HepG2 (cell line): ENCODE data around the gene PEX11G.

Source experiments
- BHLHE40 ChIP-seq: IDR thresholded peaks from 2 replicates; pipeline ENCODE4 v1.6.1; 2011; ENCODE audit warnings: low read length, improper control_type of control experiment
- CBFB ChIP-seq: sonication (generic); formaldehyde crosslinking; IDR thresholded peaks from 2 replicates; pipeline ENCODE4 v1.4.0; 2020; ENCODE audit warnings: missing genetic modification reagents
- DNMT1 ChIP-seq: sonication (generic); formaldehyde crosslinking; IDR thresholded peaks from 2 replicates; pipeline ENCODE4 v1.5.1; 2020; ENCODE audit warnings: mild to moderate bottlenecking, missing genetic modification reagents
- ESRRA ChIP-seq: sonication (generic); formaldehyde crosslinking; IDR thresholded peaks from 2 replicates; pipeline ENCODE4 v1.5.1; 2020; ENCODE audit warnings: mild to moderate bottlenecking, low read depth, missing genetic modification reagents
- FOXO1 ChIP-seq: sonication (generic); formaldehyde crosslinking; IDR thresholded peaks from 2 replicates; pipeline ENCODE4 v1.4.0; 2020; ENCODE audit warnings: missing genetic modification reagents
- HNF4A ChIP-seq: sonication (generic); formaldehyde crosslinking; IDR thresholded peaks from 2 replicates; pipeline ENCODE4 v1.4.0; 2020; ENCODE audit warnings: missing genetic modification reagents
- HNF4G ChIP-seq, 2 experiments: sonication (generic) in 1 of 2; formaldehyde crosslinking in 1 of 2; IDR thresholded peaks; 2 replicates each; pipeline versions ENCODE4 v1.4.0 to v1.6.1; 2011 to 2020; ENCODE audit warnings: borderline replicate concordance in 2 of 2, low read depth in 2 of 2, mild to moderate bottlenecking in 2 of 2, low read length in 1 of 2, missing genetic modification reagents in 1 of 2, moderate library complexity in 1 of 2
- NR2F6 ChIP-seq, 2 experiments: IDR thresholded peaks; 2 replicates each; pipeline ENCODE4 v1.6.1; 2016; ENCODE audit warnings: antibody characterized with exemption in 1 of 2, mild to moderate bottlenecking in 1 of 2
- POLR2AphosphoS5 ChIP-seq: IDR thresholded peaks from 2 replicates; pipeline ENCODE4 v1.6.1; 2012; ENCODE audit warnings: low read depth, low read length
- SMAD9 ChIP-seq: sonication (generic); formaldehyde crosslinking; IDR thresholded peaks from 2 replicates; pipeline ENCODE4 v1.5.1; 2020; ENCODE audit warnings: mild to moderate bottlenecking, missing genetic modification reagents
- YEATS2 ChIP-seq: sonication (generic); formaldehyde crosslinking; IDR thresholded peaks from 2 replicates; pipeline ENCODE4 v1.4.0; 2020; ENCODE audit warnings: missing genetic modification reagents, borderline replicate concordance
- TF ChIP-seq, protein P1 (sequence below): sonication (generic); formaldehyde crosslinking; IDR thresholded peaks from 2 replicates; pipeline ENCODE4 v1.5.0; 2020; ENCODE audit warnings: mild to moderate bottlenecking, missing genetic modification reagents, moderate library complexity
- TF ChIP-seq, protein P2 (sequence below): sonication (generic); formaldehyde crosslinking; IDR thresholded peaks from 2 replicates; pipeline ENCODE4 v1.4.0; 2020; ENCODE audit warnings: mild to moderate bottlenecking, missing genetic modification reagents, borderline replicate concordance

DNA sequence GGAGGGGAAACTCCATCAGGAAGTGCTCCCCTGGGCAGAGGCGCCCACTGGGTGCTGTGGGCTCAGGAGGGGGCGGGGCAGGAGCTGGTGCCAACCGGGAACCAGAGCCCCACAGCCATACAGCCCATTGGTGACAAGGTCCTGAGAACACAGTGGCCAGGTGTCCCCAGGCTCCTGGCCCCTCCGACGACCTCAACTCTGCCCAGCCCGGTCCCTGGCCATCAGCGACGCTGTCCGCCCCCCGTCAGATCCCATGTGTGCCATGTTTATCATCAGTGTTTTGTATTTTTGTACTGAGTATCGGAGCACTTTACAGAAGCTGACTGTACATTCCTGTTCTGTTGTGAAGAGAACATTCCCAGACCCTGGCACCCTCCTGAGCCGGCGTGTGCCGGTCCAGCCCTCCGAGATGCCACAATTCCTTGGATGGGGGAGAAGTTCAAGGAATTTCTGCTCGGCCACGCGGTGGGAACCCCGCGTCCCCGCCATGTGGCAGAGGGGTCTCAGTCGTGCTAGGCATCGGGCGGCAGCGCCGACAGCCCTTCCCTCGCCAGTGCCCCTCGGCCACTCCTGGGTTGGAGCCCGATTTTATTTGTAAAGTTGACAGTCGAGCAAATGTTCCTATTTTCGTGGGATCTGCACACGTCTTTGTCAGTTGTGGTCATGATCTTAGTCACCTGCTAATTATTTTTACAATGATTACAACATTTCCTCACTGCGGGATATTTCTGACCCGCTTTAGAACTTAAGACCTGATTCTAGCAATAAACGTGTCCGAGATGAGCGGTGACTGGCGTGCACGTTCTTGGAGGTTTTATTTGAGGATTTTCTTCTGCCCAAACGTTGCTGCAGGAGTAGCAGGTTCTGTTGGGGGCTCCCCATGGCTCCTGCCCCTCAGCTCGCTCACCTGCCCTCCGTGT is 16.9 kb downstream of the PEX11G start:
- TF ChIP-seq POLR2AphosphoS5 (no peak), BHLHE40 (no peak), DNMT1 (CRISPR knock-in tag) (no peak), HNF4A (CRISPR knock-in tag) (no peak), NR2F6 (IDR thresholded peaks at IDR 0.05) (no peak), NR2F6 (CRISPR knock-in tag; IDR thresholded peaks at IDR 0.05) (no peak), FOXO1 (CRISPR knock-in tag) (no peak), ESRRA (CRISPR knock-in tag) (no peak), HNF4G (IDR thresholded peaks at IDR 0.05; ENCODE audit: borderline replicate concordance, low read depth, low read length) (no peak), HNF4G (CRISPR knock-in tag; IDR thresholded peaks at IDR 0.05; ENCODE audit: borderline replicate concordance, low read depth) (no peak), YEATS2 (CRISPR knock-in tag) (no peak), SMAD9 (no peak), CBFB (CRISPR knock-in tag) (no peak)
- TF ChIP-seq, protein P1, sequence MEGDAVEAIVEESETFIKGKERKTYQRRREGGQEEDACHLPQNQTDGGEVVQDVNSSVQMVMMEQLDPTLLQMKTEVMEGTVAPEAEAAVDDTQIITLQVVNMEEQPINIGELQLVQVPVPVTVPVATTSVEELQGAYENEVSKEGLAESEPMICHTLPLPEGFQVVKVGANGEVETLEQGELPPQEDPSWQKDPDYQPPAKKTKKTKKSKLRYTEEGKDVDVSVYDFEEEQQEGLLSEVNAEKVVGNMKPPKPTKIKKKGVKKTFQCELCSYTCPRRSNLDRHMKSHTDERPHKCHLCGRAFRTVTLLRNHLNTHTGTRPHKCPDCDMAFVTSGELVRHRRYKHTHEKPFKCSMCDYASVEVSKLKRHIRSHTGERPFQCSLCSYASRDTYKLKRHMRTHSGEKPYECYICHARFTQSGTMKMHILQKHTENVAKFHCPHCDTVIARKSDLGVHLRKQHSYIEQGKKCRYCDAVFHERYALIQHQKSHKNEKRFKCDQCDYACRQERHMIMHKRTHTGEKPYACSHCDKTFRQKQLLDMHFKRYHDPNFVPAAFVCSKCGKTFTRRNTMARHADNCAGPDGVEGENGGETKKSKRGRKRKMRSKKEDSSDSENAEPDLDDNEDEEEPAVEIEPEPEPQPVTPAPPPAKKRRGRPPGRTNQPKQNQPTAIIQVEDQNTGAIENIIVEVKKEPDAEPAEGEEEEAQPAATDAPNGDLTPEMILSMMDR, result no peak
- TF ChIP-seq, protein P2, sequence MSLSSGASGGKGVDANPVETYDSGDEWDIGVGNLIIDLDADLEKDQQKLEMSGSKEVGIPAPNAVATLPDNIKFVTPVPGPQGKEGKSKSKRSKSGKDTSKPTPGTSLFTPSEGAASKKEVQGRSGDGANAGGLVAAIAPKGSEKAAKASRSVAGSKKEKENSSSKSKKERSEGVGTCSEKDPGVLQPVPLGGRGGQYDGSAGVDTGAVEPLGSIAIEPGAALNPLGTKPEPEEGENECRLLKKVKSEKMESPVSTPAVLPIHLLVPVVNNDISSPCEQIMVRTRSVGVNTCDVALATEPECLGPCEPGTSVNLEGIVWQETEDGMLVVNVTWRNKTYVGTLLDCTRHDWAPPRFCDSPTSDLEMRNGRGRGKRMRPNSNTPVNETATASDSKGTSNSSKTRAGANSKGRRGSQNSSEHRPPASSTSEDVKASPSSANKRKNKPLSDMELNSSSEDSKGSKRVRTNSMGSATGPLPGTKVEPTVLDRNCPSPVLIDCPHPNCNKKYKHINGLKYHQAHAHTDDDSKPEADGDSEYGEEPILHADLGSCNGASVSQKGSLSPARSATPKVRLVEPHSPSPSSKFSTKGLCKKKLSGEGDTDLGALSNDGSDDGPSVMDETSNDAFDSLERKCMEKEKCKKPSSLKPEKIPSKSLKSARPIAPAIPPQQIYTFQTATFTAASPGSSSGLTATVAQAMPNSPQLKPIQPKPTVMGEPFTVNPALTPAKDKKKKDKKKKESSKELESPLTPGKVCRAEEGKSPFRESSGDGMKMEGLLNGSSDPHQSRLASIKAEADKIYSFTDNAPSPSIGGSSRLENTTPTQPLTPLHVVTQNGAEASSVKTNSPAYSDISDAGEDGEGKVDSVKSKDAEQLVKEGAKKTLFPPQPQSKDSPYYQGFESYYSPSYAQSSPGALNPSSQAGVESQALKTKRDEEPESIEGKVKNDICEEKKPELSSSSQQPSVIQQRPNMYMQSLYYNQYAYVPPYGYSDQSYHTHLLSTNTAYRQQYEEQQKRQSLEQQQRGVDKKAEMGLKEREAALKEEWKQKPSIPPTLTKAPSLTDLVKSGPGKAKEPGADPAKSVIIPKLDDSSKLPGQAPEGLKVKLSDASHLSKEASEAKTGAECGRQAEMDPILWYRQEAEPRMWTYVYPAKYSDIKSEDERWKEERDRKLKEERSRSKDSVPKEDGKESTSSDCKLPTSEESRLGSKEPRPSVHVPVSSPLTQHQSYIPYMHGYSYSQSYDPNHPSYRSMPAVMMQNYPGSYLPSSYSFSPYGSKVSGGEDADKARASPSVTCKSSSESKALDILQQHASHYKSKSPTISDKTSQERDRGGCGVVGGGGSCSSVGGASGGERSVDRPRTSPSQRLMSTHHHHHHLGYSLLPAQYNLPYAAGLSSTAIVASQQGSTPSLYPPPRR (CRISPR knock-in tag), result no peak
